NCI-H128 (cell line): ENCODE measurements around the gene NAPA.

Source experiments
- DNase-seq: peaks from one replicate; lab custom pipeline; 2025; ENCODE audit not compliant: unreplicated experiment; lab: John Stamatoyannopoulos, UW

The NAPA gene

DNA sequence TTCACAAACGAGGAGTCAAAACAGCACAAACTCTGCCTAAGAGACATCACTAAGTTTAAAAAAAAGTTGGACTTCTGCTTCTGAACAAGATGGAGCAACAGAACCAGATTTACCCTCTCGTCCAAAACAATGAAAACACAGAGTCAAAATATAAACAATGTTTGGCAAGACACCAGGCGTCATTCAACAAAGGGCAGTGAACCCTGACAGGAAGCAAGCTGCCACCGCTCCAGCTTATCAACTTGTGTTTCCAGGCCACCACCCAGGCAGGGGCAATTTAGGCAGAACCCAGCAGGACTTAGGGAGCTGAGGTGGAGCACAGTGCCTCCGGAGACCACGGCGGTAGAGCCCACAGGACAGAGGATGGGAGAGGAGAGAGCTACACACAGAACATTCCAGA is 8.6 kb upstream of the NAPA start:
- no peak for DNase-seq

DNA sequence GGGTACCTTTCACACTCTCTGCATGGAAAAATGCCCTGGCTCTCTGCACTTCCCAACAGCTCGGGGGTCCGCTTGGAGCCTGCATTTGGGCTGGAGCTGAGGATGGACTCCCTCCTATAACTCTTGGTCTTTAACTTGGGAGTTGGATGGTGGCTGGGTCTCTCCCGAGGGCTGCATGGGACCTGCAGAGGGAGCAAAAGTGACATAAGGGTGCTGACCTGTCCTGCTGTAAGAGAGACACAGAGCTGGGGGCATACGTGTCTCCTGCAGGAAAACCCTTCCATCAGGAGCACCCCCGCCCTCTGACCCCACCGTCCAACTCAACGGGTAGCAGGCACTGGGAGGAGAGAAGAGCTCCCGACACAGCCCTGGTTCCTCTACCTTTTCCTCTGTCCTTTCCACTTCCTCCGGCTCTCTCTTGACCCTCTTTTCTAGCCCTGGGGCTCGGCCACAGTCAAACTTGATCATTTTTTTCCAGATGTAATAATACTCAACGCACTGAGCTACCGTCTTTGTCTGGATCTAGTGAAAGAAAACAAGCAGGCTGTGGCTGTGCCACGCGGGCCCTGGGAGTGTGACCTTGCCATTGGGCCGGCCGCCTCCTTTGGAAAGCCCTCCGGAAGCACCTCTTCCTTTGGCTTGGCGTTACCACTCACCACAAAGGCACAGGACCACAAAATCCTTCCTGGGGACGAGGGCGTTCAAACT is 6.8 kb upstream of the NAPA start:
- DNase-seq = no peak

DNA sequence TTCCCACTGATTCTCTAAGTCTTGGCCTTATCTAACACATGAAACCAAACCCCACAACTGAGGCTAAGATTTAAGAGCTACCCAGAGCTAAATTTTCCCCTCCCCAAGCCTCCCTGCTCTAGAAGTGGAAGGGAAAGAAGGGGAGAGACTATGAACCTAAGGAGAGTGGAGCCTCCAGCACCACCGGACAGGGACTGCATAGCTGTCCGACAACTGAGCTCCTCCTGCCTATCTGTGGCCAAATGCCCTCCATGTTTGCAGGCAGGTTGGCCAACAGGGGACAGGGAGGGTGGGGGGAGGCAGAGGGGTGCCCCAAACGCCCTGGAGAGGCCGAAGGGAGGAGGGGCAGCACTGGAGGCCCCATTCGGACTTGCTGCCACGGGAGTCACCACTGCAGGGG is 6.0 kb upstream of the NAPA start:
- DNase-seq = no peak

DNA sequence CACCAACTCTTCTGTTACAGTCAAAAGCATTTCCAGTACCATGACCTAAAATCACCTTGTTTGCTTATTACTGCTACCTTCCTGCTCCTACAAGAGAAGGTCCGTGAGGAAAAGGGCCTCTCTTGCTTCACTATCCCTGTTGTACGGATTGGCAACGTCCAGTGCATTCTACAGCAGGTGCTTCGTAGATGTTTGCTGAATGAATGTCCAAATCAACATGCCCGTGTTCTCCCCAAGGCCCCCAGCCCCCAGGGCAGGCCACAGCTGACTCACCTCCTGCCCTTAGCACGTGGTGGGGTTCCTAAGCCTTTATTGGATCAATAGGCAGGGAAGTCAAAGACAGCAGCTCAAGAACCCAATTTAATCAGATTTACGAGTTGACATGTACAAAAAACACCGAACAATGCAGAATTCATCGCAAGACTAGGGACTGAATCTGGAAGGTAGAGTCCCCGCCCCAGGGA is 5.5 kb upstream of the NAPA start:
- no peak for DNase-seq

DNA sequence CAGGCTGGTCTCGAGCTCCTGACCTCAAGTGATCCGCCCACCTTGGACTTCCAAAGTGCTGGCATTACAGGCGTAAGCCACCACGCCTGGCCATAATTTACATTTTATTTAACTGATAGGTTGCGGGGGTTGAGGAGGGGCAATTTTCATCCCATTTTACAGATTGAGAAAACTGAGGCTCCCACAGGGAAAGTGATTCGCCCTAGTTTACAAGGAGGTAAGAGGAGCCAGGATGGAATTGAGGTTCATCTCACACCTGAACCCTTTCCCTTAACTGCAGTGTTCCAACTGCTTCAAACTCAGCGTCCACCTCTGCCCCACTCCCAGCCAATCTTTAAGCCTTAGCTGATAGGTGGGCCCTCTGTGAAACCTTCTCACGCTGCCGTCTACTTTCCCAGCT is 4.0 kb upstream of the NAPA start:
- DNase-seq = no peak

DNA sequence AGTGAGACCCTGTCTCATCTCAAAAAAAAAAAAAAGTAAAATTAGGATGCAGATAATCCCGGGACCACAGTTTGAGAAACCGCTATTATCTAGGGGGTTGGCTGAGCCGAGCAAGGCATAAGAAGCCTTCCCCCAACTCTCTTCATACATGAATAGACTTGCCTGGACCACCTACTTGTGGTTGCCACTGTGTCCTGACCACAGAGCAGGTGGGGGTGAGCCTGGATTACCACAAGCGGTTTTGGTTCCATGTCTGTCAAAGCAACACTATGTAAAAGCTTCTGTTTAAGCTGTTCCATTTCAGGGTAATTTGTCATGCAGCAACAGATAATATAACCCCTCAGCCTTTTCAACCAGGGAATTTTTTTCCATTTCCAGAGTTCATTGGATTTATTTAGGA is 3.3 kb upstream of the NAPA start:
- DNase-seq = no peak

DNA sequence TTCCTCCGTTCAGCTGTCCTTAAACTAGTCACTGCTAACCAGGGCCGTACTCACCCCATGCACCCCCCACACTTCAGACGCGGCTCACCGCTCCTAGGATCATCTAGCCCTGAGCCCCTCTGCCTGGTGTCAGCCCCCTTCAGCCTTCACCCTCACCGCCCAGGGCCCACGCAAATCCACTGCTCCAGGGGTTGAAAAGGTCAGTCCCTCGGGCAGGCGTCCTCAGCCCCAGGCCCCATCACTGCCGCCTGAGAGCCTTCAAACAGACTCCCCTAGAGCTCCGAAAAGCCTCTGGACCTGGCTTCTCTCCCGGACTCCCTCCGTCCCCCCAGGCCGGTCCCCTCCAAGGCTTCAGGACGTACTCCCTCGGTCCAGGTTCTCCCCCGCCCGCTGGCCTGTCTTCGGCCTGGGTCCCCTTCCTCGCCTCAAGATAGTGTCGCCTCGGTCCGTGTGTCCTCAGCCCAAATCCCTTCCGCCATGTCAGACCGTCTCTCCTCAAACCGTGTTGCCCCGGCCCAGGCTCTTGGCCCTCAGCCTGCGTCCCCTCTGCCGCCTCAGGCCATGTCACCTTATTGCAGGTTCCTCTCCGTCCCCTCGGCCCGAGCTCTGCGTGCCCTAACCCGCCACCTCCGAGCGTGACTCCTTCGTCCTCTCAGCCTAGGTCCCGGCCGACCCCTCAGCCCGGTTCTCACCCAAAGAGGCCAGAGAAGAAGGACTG is 553 bp downstream of the NAPA start:
- no peak for DNase-seq

DNA sequence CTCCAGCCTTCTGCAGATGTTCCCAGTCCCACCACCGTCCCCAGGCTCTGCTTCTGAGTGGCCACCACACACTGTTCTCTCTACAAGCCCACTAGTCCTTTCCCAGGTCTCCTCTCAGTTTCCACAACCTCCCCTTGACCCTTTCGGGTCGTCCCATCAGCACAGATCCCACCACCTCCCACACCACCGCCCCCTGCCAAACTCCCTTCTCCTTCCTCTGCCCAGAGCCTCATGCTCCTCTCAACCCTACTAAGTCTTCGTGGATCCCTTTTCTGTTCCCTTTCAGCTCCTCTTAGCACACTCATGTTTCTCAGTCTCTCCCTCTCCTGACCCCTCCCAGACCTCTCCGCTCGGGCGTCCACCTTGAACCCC is 1.9 kb downstream of the NAPA start:
- DNase-seq = no peak

DNA sequence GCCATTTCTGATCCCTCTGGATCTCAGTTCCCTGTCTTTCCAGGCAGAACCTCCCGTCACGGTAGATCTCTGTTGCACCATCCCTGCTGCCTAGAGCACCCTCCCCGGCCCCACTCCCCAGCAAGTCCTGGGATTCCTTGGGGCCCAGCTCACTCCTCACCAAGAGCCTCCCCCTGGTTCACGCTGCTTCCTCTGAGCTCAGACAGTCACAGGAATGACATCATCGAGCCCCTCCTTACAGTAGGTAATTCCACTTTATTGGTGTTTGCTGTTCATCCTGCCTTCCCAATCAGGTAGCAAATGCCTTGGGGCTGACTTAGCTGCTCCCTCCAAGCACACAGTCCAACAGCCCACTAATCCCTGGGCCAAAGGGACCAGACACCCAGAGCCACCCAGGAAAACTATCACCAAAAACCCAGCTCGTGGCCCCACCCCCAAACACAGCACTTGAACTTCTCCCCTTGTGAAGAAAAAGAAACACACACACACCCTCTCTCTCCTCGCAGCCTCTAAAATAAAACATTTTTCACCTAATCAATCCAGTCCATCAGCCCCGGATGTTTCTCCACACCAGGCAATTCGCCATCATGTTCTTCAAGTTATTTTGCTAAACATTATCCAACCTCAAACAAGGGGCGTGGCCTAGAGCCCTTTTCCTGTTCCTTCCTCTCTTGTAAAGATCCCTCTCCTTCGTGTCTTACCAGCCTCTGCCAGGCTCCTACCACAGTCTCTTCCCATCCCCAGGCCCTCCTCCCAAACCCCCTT is 2.5 kb downstream of the NAPA start:
- no peak for DNase-seq

DNA sequence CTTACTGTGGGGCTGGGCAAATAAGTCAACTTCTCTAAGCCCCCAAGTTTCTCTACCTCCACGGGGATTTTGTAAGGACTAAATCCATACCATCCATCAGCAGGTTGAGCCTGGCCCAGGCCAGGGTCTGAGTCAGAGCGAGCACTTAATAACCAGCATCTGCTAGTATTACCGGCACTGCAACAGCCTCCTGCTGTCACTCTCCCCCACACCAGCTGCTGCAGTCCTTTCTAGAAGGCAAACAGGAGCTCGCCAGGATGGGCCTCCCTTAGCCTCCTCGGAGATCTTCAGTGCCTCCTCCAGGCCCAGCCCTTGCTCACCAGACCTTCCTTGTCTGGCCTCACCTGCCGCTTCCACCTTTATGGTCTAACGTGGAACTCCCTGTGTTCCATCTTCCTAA is 3.2 kb downstream of the NAPA start:
- DNase-seq = no peak

DNA sequence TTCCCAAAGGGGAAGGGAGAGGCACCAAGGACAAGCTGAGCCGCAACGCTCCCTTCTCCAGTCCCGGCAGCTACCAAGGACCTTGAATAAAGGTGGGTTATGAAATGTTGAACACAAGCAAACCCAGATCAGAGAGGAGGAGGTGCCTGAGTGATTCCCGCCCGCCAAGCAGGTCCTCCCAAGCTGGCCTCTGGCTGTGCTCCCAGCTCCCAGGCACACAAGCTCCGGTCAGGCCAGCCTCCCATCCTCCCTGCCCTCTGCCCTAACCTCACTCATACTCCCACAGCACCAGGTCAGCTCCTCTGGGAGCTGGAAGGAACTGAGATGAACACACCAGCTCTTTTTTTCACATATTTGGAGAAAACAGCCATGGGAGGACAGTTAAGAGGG is 3.7 kb downstream of the NAPA start:
- no peak for DNase-seq

DNA sequence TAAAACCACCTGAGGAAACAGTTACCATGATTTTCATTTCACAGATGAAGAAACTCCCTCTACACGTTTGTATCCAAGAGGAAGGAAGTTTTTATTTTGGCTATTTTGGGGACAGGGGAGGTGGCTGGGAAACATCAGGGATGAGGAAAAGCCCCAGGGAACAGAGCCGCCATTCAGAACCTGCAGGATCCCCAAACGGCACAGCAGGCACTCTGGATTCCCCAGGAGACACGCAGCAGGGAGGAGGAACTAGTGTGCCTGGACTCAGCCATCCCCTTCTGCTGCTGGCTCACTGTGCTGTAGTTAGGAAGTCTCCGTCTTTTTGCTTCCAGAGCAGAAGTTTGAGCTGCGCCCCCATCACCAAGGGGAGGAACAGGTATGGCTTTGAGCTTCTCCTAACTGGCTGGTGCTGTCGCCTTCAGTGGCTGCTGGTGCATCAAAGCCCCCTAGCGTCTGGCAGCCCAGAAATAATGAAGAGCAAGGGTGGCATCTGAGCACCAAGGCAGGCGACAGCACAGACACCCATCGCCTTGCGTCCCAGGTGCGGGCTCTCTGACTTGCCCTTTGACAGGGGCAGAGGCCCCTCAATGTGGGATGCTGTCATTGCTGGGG is 4.2 kb downstream of the NAPA start:
- DNase-seq = no peak

DNA sequence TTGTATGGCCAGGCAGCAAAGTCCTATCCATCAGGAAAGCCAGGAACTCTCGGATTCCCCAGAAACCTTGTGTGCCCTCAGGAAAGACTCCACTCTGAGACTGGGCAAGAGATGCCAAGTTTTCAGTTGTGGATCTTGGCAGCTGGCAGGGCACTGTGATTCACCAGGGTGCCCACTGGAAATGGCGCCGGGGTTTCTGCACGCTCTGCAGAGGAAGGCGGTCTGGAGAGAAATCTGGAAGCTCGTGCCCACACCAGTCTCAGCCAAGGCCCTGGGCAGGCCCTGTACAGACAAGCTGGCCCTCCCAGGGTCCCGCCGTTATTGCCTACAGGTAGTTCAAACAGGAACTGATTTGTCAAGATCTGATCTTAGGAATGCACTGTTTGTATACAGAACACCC is 4.9 kb downstream of the NAPA start:
- DNase-seq = no peak

DNA sequence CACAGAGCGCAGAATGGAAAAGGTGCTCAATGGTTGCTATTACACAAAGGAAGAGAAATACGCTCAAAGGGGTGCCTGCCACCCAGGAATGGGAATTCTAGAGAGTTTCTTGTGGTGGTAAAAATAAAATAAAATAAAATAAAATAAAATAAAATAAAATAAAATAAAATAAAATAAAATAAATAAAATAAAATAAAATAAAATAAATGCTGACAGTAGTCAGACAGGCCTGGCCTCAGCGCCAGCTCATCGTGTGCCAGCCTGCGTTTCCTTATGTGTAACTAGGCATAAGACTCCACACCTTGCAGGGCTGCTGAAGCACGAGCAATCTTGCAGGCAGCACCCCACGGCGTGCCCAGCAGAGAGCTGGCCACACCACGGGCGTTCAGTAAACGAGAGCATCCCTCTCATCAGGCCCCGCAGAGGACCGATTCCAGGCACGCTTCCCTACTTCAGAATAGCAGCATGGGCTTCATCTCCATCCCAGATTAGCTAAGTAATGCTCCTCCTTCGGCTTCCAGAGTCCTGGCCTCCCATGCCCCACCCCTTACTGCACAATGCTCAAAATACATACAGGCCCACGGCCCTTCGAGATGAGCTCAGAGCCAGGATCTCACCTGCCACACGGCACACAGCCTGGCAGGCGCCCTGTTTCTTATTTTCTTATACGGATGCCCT is 5.6 kb downstream of the NAPA start:
- DNase-seq = no peak

DNA sequence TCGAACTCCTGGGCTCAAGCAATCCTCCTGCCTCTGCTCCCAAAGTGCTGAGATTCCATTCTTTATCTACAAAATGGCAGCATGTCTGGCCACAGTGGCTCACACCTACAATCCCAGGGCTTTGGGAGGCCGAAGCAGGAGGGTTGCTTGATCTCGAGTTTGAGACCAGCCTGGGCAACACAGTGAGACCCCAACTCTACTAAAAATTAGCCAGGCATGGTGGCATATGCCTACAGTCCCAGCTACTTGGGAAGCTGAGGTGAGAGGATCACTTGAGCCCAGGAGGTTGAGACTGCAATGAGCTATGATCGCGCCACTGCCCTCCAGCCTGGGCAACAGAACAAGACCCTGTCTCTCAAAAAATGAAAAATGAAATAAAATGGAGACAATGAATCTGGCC is 6.1 kb downstream of the NAPA start:
- no peak for DNase-seq

DNA sequence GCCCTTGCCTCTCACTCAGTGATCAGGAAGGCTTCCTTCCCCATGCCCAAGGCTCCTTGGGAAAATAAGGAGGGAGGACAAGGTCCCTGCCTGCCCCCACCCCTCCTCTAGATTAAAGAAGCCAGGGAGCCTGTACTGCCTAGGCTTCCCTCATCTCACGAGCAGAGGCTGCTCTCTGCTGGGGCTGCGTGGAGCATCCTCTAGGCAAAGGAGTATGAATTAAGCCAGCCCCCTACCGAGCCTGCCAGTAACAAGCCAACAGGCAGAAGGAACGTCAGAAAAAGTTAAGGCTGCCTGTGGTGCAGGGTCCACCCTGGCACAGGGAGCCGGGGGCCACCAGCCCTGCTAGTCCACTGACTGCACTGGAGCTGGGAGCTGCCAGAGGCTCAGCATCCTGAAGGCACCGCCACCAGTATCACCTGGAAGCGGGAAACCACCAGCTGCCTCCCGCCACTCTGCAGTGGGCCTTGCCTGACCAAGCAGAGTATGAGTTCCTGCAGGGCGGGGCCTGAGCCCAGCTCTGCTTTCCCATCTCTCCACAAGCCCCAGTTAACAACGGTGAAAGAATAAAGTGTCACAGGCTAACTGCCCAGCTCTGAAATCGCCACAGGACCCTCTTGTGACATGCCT is 6.8 kb downstream of the NAPA start:
- DNase-seq = no peak

DNA sequence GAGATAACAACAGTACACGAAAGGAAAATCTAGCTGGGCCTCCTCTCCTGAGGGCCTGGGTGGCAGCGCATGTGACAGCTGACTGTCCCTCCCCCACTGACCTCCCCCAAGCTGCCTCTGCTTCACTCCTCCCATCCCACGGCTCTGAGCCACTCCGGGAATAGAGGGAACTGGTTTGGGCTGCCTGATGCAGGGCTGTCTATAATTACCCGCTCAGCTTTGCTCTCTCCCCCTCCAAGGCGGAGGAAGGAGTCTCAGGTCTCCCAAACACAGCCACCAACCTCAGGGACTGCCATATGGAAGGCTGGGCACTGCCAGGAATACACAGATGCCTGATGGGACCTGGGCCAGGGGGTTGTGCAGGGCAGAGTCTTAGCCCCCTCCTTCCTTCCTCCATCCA is 7.9 kb downstream of the NAPA start:
- no peak for DNase-seq

DNA sequence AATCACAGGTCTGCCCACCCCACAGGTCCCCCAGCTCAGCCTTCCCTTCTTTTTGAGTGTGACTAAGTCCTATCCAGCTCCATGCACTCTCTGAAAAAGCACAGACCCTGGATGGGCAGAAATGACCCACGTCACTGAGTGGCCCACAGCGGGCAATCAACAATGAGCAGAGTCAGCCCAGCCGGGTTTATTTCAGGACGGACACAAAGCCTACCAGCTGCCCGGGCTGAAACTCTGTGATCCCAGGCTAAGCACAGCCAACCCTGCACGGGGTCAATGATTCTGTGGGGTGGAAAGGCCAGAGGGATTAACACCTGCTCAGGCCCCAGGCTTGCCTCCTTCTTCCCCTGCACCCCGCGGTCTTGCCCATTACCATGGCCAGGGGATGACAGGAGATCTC is 8.4 kb downstream of the NAPA start:
- DNase-seq = no peak

DNA sequence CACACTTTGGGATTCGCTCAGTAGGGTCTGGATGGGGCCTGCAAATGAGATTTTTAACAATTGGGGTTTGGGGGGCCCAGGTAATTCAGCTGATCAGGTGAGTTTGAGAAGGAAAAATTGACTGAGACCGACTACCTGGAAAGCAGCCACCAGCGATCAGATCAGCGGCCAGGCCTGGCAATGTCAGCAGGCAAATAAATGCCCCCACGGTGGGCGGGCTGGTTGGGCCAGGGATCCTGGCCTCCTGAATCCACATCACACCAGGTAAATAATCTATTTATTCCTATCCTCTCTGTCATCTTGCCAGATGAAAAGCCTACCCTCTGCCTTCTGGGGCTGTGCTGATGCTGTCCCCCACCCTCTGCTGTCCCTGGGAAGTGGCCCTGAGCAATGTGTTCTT is 9.4 kb downstream of the NAPA start:
- DNase-seq = no peak

DNA sequence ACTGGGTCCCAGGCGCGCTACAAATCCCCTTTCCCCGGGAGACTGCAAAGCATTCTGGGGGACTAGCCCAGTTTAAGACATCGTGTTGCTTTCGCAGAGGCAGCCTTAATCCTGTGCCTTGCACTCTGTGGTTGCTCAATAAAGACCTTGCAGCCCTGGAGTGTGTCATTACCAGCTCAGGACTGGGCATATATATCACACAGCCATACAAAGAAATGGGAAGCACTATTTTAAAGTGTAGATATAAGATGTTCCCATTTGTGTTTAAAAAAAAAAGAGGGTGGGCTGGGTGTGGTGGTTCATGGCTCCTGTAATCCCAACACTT is 11.1 kb downstream of the NAPA start:
- no peak for DNase-seq
